ENCODE measurements around the gene CPA1.

Gene CPA1

GRCh38 chr7:130341882-130342281, 38.4 kb upstream of the CPA1 start:
- no peak for DNase-seq (ENCODE audit: low read depth)
- TF ChIP-seq CTCF (IDR thresholded peaks at IDR 0.05; ENCODE audit: low read length, missing control alignments): no peak

DNA sequence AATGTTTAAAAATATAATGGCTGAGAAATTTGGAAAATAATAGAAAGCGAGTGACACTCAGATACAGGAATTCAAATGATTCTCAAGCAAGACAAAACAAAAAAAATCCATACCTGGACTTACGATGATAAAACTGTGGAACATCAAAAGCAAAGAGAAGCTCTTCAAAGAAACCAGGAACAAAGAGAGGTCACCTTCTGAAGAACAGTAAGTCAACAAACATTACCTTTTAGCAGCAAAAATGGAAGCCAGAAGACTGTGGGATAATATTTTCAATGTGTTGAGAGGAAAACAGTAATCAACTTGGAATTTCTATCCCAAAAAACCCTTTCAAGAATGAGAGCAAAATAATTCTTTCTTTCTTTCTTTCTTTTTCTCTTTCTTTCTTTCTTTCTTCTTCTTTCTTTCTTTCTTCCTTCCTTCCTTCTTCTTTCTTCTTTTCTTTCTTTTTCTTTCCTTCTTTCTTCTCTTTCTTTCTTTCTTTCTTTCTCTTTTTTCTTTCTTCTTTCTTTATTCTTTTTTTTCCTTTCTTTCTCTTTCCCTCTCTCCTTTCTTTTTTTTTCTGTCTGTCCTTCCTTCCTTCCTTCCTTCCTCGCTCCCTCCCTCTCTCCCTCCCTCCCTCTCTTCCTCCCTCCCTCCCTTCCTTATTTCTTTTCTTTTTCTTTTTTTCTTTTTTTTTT, 37.5 kb upstream of the CPA1 start:
- TF ChIP-seq CTCF (IDR thresholded peaks at IDR 0.05; ENCODE audit: low read length, missing control alignments): no peak
- no peak overlapping the region for H3K4me3 ChIP-seq (replicated peaks; ENCODE audit: low read depth, low read length)
- DNase-seq (ENCODE audit: low read depth): no peak

More at GRCh38 chr7:130341882-130342281, 38.4 kb upstream of the CPA1 start:
- no peak overlapping the region for H3K4me3 ChIP-seq (replicated peaks; ENCODE audit: low read depth, low read length)

DNA sequence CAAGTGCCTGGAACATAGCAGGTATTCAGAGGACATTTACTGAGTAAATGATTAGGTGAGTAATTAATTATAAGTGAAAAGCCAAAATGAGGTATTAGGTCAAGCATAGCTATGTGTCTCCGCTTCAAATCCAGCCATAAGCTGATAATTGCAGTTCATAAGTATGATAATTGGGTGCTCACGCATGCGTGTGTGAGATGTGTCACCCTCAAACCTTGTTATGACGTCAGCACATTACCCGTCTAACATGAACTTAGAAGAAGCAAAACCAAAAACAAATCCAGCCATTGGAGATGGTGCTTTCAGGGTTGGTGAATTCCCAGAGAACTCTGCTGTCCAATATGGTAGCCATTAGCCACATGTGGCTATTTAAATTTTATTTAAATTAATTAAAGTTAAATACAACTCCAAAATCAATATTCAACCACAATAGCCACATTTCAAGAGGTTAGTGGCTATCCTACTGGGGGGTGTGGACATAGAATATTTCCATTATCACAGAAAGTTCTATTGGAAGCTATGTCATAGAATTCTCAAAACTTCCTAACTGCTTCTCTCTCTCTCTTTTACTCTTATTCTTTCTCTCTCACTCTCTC, 35.9 kb upstream of the CPA1 start, which contains the start of gene CPA5:
Gene CPA5 (plus strand): TSS at position 546 of the 596 bp plus-strand sequence. CDS start 1,670 bp downstream, outside the sequence.
- TF ChIP-seq CTCF (IDR thresholded peaks at IDR 0.05; ENCODE audit: low read length, missing control alignments): no peak
- no peak for DNase-seq (ENCODE audit: low read depth)
- no peak within 1 kb of the TSS for H3K4me3 ChIP-seq (replicated peaks; ENCODE audit: low read depth, low read length)

DNA sequence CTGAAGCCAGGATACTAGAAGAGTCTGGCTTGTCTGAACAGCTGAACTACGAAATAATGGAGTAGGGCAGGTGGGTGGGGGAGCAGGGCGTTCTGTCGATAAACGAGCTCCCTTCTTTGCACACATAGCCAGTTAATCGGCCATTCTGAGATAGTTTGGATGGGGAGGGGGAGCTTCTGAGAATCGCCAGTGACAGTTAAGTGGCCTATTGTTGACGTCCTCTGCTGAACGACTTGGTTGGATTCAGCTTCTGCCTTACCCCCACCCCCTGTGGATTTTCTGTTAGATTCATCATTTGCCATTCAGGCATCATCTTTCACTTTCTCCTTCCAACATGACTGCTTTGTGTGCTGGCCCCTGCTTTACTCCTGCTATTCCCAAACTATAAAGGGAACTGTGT, 35.2 kb upstream of the CPA1 start:
- no peak for DNase-seq (ENCODE audit: low read depth)
- H3K4me3 ChIP-seq (replicated peaks; ENCODE audit: low read depth, low read length): no peak overlapping the region
- TF ChIP-seq CTCF (IDR thresholded peaks at IDR 0.05; ENCODE audit: low read length, missing control alignments): no peak

DNA sequence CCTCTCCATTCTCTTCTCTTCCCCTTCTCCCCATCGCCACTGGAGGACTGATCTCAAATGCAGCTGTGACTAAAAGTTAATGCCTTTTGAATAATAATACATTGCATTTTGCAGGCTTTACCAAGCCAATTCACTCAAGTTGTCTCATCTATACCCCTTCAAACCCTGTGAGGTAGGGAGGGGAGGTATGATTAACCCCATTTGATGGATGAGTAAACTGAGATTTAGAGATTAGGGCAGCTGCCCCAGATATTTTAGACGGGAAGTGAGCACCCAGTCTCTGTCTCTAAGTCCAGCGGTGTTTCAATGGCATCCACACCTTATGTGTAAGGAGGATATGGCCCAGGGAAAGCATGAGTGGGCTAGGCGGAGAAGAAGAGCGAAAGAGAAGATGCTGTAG, 34.6 kb upstream of the CPA1 start:
- no peak for TF ChIP-seq CTCF (IDR thresholded peaks at IDR 0.05; ENCODE audit: low read length, missing control alignments)
- H3K4me3 ChIP-seq (replicated peaks; ENCODE audit: low read depth, low read length): no peak overlapping the region
- no peak for DNase-seq (ENCODE audit: low read depth)

DNA sequence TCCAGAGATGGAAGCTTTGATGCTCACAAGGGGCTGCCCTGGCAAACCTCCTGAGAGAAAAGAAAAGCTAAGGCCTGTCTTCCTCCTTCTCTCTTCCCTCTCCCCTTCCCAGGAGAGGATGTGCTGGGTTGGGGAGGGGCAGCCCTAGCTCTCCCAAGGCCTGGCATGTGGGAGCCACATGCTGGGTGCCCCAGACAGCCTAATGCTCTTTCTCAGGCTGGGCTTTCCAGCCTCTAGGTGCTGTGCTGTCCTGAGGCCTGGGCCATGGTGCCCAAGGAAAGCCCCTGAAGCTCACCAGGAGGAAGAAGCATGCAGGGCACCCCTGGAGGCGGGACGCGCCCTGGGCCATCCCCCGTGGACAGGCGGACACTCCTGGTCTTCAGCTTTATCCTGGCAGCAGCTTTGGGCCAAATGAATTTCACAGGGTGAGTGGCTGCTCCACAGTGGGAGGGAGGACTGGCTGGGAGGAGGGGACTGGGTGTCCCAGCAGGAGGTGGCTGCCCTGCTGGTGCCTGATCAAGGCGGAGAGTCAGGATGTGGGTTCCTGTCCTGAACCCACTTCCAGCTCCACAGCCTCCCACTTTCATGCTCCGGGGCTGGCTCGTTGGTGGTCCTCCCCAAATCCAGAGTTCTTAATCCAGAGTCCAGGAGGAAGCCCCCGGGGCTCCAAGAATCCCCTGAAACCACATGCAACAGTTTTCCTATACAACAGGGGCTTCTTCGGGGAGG, 34.0 kb upstream of the CPA1 start:
- no peak for DNase-seq (ENCODE audit: low read depth)
- TF ChIP-seq CTCF (IDR thresholded peaks at IDR 0.05; ENCODE audit: low read length, missing control alignments): no peak
- H3K4me3 ChIP-seq (replicated peaks; ENCODE audit: low read depth, low read length): no peak overlapping the region

All from fibroblast of pulmonary artery (primary cell).